ENCODE data around the gene VASN.
"Not testable (repeated sequence)": the region's sequence is repeated elsewhere in the genome, so short reads cannot be mapped to it uniquely, and the experiment has no call there.

VASN gene

DNA sequence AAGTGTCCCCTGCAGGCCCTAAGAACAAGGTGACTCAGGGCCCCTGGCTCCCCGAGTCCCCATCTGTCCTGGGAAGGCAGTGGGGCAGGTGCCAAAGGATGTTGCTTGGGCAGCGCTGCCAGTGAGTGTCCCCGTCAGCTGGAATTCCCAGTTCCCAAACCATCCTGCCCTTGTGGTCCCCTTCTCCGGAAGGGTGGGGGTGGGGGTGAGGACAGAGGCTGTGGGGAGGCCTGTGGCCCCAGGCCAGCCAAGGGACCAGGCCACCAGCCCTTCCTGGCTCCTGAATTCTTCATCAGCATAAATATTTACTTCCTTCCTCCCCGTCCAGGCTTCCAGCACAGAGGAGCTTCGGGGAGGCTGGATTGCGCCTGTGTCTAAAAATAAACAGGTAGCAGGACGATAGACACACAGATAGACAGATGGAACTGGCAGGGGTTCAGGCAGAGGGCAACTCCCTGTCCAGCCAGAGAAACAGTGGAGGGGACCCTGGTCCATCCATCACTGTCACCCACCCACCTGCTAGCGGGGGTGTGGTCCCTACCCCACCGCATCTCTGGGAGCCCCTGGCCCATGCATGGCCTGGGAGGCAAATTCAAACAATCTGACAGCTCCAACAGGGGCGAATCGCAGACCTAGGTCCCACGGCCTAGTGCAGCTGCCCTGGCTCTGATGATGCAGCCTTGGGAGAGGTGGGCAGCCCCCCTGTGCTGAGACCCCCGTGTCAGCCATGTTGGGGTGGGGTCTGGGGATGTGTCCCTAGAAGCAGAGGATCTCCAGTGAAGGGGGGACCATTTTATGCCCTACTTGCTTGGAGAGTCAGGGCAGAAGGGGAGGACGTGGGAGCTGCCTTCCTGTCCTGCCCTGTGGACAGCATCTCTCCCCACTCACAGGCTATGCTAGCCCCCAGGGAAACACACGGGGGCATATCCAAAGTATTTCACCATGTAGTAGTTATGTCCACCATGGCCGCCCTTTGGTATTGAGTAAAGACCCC is 42.6 kb upstream of the VASN start:
- FAIRE-seq = no peak
- DNase-seq (ENCODE audit: insufficient read length) = no peak
- TF ChIP-seq POLR2A (IDR thresholded peaks at IDR 0.05; ENCODE audit: low read depth, low read length) = no peak
- TF ChIP-seq TAF1 (IDR thresholded peaks at IDR 0.05; ENCODE audit: borderline replicate concordance, low read depth, low read length) = no peak
- no peak for TF ChIP-seq POLR2AphosphoS5 (IDR thresholded peaks at IDR 0.05; ENCODE audit: low read depth, low read length)

DNA sequence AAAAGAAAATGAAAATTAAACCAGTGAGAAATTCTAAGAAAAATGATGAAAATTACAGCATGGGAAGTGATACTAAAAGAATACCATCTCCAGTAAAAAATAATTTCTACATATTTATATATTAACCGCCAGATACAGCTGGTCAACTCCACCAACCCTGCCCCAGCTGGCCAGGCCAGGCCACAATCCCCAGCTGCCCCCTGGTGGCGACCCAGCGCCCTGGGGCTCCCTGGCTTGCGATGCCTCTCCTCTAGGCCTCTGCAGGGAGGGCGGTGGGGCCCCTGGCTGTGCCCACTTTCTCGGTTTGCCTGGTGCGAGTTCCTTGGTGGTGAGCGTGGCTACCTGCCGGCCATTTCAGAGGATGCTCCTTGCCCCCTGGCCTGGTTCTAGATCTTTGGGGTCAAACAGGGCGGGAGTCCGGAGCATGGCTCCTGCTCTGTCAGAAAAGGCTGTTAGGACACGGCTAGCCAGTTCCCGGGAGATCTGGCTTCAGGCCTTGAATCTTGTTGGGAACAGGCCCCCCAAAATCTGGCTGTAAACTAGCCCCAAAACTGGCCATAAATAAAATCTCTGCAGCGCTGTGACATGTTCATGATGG is 41.3 kb upstream of the VASN start:
- TF ChIP-seq TAF1 (IDR thresholded peaks at IDR 0.05; ENCODE audit: borderline replicate concordance, low read depth, low read length) (no peak), POLR2AphosphoS5 (IDR thresholded peaks at IDR 0.05; ENCODE audit: low read depth, low read length) (no peak), POLR2A (IDR thresholded peaks at IDR 0.05; ENCODE audit: low read depth, low read length) (no peak)
- peak; percentile 94 for DNase-seq (ENCODE audit: insufficient read length)
- peak; percentile 81 for FAIRE-seq

- DNase-seq (ENCODE audit: insufficient read length) (no peak), FAIRE-seq (no peak)
- TF ChIP-seq POLR2AphosphoS5 (IDR thresholded peaks at IDR 0.05; ENCODE audit: low read depth, low read length) (no peak), POLR2A (IDR thresholded peaks at IDR 0.05; ENCODE audit: low read depth, low read length) (no peak), TAF1 (IDR thresholded peaks at IDR 0.05; ENCODE audit: borderline replicate concordance, low read depth, low read length) (no peak)
These were observed 39.6 kb upstream of the VASN start for GRCh38 chr16:4332083-4332482.

DNA sequence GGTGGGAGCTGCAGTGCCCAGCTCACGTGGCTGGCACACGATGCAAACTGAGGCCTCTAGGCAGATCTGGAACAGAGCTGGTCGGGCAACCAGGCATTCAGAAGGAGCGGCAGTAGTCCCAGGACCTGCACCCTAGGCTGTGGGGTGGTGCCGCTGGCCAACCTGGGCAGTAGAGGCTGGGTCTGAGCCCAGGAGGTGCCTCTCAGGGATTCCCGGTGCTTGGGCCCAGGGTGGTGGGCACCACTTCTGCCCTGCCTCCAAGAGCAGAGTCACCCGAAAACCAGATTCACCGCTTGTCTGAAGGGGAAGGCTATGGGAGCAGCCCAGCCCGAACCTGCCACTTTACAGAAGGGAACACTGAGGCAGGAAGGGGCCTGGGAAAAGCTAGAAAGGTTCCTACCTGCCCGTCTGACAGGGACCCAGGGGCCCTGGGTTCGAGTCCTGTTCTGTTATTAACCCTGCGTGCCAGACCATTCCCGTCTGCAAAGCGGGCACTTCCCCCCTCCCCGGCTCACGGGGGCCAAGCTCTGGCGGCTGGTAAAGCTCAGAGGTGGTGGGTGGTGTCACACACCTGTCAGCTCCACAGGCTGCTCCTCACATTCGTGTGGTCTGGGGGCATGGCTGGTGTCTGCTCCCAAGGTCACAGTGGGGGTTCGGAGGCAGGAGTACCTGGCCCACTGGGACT is 38.9 kb upstream of the VASN start:
- no peak for DNase-seq (ENCODE audit: insufficient read length)
- TF ChIP-seq POLR2A (IDR thresholded peaks at IDR 0.05; ENCODE audit: low read depth, low read length) (no peak), POLR2AphosphoS5 (IDR thresholded peaks at IDR 0.05; ENCODE audit: low read depth, low read length) (no peak), TAF1 (IDR thresholded peaks at IDR 0.05; ENCODE audit: borderline replicate concordance, low read depth, low read length) (no peak)
- FAIRE-seq = no peak

GRCh38 chr16:4333308-4333638 is 38.4 kb upstream of the VASN start:
- no peak for FAIRE-seq
- DNase-seq (ENCODE audit: insufficient read length) = no peak
- TF ChIP-seq POLR2A (IDR thresholded peaks at IDR 0.05; ENCODE audit: low read depth, low read length) = no peak
- no peak for TF ChIP-seq TAF1 (IDR thresholded peaks at IDR 0.05; ENCODE audit: borderline replicate concordance, low read depth, low read length)
- no peak for TF ChIP-seq POLR2AphosphoS5 (IDR thresholded peaks at IDR 0.05; ENCODE audit: low read depth, low read length)

DNA sequence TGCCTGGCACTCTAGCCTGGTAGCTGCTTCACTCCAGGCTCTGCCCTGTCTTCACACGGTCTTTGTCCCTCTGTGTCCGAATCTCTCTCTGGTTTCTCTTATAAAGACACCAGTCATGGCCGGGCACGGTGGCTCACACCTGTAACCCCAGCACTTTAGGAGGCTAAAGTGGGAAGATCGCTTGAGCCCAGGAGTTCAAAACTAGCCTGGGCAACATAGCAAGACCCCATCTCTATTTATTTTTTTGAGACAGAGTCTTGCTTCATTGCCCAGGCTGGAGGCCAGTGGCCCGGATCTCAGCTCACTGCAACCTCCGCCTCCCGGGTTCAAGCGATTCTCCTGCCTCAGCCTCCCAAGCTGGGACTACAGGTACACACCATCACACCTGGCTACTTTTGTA is 37.9 kb upstream of the VASN start:
- DNase-seq (ENCODE audit: insufficient read length); FAIRE-seq: not testable (repeated sequence)

GRCh38 chr16:4334724-4335495 is 36.7 kb upstream of the VASN start:
- DNase-seq (ENCODE audit: insufficient read length) = no peak
- FAIRE-seq = no peak
- TF ChIP-seq POLR2AphosphoS5 (IDR thresholded peaks at IDR 0.05; ENCODE audit: low read depth, low read length) = no peak
- TF ChIP-seq POLR2A (IDR thresholded peaks at IDR 0.05; ENCODE audit: low read depth, low read length) = no peak
- TF ChIP-seq TAF1 (IDR thresholded peaks at IDR 0.05; ENCODE audit: borderline replicate concordance, low read depth, low read length) = no peak

DNA sequence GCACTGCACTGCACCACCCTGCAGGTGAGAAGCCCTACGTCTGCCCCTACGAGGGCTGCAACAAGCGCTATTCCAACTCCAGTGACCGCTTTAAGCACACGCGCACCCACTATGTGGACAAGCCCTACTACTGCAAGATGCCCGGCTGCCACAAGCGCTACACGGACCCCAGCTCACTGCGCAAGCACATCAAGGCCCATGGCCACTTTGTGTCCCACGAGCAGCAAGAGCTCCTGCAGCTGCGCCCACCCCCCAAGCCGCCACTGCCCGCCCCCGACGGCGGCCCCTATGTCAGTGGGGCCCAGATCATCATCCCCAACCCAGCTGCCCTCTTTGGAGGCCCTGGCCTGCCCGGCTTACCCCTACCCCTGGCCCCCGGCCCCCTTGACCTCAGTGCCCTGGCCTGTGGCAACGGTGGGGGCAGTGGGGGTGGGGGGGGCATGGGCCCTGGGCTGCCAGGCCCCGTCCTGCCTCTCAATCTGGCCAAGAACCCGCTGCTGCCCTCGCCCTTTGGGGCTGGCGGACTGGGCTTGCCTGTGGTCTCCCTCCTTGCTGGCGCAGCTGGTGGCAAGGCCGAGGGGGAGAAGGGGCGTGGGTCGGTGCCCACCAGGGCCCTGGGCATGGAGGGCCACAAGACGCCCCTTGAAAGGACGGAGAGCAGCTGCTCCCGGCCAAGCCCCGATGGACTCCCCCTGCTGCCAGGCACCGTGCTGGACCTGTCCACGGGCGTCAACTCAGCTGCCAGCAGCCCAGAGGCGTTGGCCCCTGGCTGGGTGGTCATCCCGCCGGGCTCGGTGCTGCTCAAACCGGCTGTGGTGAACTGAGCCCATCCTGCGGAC is 34.7 kb upstream of the VASN start:
- TF ChIP-seq TAF1 (IDR thresholded peaks at IDR 0.05; ENCODE audit: borderline replicate concordance, low read depth, low read length) (no peak), POLR2A (IDR thresholded peaks at IDR 0.05; ENCODE audit: low read depth, low read length) (no peak), POLR2AphosphoS5 (IDR thresholded peaks at IDR 0.05; ENCODE audit: low read depth, low read length) (no peak)
- DNase-seq (ENCODE audit: insufficient read length) (no peak), FAIRE-seq (no peak)

GRCh38 chr16:4337540-4338088 is 34.0 kb upstream of the VASN start:
- TF ChIP-seq POLR2AphosphoS5 (IDR thresholded peaks at IDR 0.05; ENCODE audit: low read depth, low read length) (no peak), POLR2A (IDR thresholded peaks at IDR 0.05; ENCODE audit: low read depth, low read length) (no peak), TAF1 (IDR thresholded peaks at IDR 0.05; ENCODE audit: borderline replicate concordance, low read depth, low read length) (no peak)
- DNase-seq (ENCODE audit: insufficient read length) (no peak), FAIRE-seq (no peak)

DNA sequence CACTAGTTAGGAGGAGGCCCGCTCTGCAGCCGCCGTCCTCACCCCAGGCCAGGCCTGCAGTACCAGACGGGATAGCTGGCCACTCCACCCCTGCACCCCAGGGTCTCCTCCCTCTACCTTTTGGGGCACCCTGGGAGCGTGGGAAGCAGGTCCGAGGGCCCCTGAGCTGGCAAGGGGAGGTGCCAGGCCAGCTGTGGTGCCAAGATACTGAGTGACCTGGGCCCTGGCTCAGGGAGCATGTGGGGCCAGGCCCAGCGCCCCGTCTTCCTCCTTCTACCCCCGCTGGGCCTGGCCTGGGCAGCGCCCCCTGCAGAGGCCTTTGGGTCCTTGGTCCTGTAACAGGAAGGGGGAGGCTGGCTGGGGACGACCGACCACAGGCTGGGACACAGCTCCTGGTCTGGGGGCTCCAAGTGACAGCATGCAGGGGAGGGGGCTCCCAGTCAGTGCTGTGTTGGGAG is 33.5 kb upstream of the VASN start:
- FAIRE-seq (no peak), DNase-seq (ENCODE audit: insufficient read length) (no peak)
- TF ChIP-seq TAF1 (IDR thresholded peaks at IDR 0.05; ENCODE audit: borderline replicate concordance, low read depth, low read length) = no peak
- TF ChIP-seq POLR2AphosphoS5 (IDR thresholded peaks at IDR 0.05; ENCODE audit: low read depth, low read length) = no peak
- TF ChIP-seq POLR2A (IDR thresholded peaks at IDR 0.05; ENCODE audit: low read depth, low read length) = no peak

Data from GM12892 (cell line).